Stimulated activated CD4-positive, alpha-beta T cell treated with anti-CD3 and anti-CD28 coated beads, Interleukin-2, amount 100 ng/mL, for 24 hours (primary cell): ENCODE measurements around the gene USP4.
"Not testable (repeated sequence)": the region's sequence is repeated elsewhere in the genome, so short reads cannot be mapped to it uniquely, and the experiment has no call there.

ENCODE experiments used
- DNase-seq, 2 donors: peaks; one replicate each; pipeline ENCODE4 v3.0.0-alpha.2; 2020

USP4 gene

GRCh38 chr3:49351521-49352011 lies 11.7 kb upstream of the USP4 start:
- no peak for DNase-seq

- no peak for DNase-seq
These were observed 9.7 kb upstream of the USP4 start for GRCh38 chr3:49349348-49350114.

GRCh38 chr3:49348361-49348760 lies 8.5 kb upstream of the USP4 start:
- DNase-seq: not testable (repeated sequence)

GRCh38 chr3:49346797-49347251 lies 7.0 kb upstream of the USP4 start:
- DNase-seq: no peak

GRCh38 chr3:49343163-49343562 lies 3.3 kb upstream of the USP4 start:
- DNase-seq: no peak

- DNase-seq: no peak
These were observed 2.1 kb upstream of the USP4 start for GRCh38 chr3:49341996-49342395.

GRCh38 chr3:49339581-49339940 lies 292 bp downstream of the USP4 start:
- peak in 1 of 2 donors; percentile 40 for DNase-seq

- DNase-seq: no peak
These were observed 5.8 kb downstream of the USP4 start for GRCh38 chr3:49333916-49334633.

- DNase-seq: no peak
These were observed 6.8 kb downstream of the USP4 start for GRCh38 chr3:49333091-49333490.

GRCh38 chr3:49329186-49329585 lies 10.7 kb downstream of the USP4 start:
- DNase-seq: no peak

- DNase-seq: not testable (repeated sequence)
These were observed 11.5 kb downstream of the USP4 start for GRCh38 chr3:49328350-49328749.

- DNase-seq: no peak
These were observed 12.4 kb downstream of the USP4 start for GRCh38 chr3:49327485-49327884.

GRCh38 chr3:49324768-49325167 lies 15.1 kb downstream of the USP4 start:
- DNase-seq: no peak

- DNase-seq: no peak
These were observed 23.0 kb downstream of the USP4 start for GRCh38 chr3:49316696-49317457.

GRCh38 chr3:49313896-49314688 lies 25.8 kb downstream of the USP4 start:
- no peak for DNase-seq

- no peak for DNase-seq
These were observed 28.6 kb downstream of the USP4 start for GRCh38 chr3:49311283-49311682.

- no peak for DNase-seq
These were observed 29.2 kb downstream of the USP4 start for GRCh38 chr3:49310677-49311076.

GRCh38 chr3:49305608-49306007 lies 34.2 kb downstream of the USP4 start:
- DNase-seq: no peak

- DNase-seq: no peak
These were observed 37.2 kb downstream of the USP4 start for GRCh38 chr3:49302613-49303012.

- no peak for DNase-seq
These were observed 39.3 kb downstream of the USP4 start for GRCh38 chr3:49300595-49300994.

- DNase-seq: no peak
These were observed 41.3 kb downstream of the USP4 start for GRCh38 chr3:49298511-49298910.

- DNase-seq: no peak
These were observed 43.0 kb downstream of the USP4 start for GRCh38 chr3:49296781-49297411.
